ENCODE data around the gene RCOR3.

DNA sequence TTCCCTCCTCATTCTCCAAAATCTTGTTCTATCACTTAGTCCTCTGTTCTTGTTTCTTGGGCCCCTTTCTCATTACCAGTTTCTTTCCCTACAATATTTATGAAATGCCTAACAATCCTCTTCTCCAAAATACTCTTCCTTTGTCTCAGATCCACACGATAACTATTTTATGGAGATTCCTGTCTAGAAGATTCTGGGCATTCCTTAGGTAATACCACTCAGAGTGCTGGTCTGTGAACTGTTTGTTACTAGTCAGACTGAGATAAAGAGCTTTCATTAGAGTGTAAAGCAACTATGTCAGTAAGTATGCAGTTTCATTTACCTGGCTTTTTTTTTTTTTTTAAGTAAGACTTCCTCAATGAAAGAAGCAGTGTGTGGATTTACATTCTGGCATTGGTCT lies 18.1 kb upstream of the RCOR3 start:
- TF ChIP-seq HDGF (IDR thresholded peaks at IDR 0.05) (no peak), TAF1 (IDR thresholded peaks at IDR 0.05; ENCODE audit: borderline replicate concordance, low read depth, low read length) (no peak), FOXK2 (IDR thresholded peaks at IDR 0.05) (no peak), ZNF274 (IDR thresholded peaks at IDR 0.05; ENCODE audit: insufficient read depth, insufficient read length) (no peak), EZH2 (IDR thresholded peaks at IDR 0.05; ENCODE audit: borderline replicate concordance, control insufficient read depth, low read depth, low read length) (no peak), POLR2AphosphoS5 (IDR thresholded peaks at IDR 0.05; ENCODE audit: low read length) (no peak)
- TF ChIP-seq, protein P1, sequence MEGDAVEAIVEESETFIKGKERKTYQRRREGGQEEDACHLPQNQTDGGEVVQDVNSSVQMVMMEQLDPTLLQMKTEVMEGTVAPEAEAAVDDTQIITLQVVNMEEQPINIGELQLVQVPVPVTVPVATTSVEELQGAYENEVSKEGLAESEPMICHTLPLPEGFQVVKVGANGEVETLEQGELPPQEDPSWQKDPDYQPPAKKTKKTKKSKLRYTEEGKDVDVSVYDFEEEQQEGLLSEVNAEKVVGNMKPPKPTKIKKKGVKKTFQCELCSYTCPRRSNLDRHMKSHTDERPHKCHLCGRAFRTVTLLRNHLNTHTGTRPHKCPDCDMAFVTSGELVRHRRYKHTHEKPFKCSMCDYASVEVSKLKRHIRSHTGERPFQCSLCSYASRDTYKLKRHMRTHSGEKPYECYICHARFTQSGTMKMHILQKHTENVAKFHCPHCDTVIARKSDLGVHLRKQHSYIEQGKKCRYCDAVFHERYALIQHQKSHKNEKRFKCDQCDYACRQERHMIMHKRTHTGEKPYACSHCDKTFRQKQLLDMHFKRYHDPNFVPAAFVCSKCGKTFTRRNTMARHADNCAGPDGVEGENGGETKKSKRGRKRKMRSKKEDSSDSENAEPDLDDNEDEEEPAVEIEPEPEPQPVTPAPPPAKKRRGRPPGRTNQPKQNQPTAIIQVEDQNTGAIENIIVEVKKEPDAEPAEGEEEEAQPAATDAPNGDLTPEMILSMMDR (IDR thresholded peaks at IDR 0.05 in 2 of 3, conservative IDR thresholded peaks at IDR 0.05 in 1 of 3; ENCODE audit: control insufficient read depth in 2 of 3, extremely low read depth in 1 of 3, insufficient read depth in 1 of 3, low read depth in 3 of 3, low read length in 3 of 3): no peak

Data from GM12878 (cell line).